ENCODE measurements around the gene MMAB.
"Not testable (repeated sequence)": the region's sequence is repeated elsewhere in the genome, so short reads cannot be mapped to it uniquely, and the experiment has no call there.

MMAB gene

DNA sequence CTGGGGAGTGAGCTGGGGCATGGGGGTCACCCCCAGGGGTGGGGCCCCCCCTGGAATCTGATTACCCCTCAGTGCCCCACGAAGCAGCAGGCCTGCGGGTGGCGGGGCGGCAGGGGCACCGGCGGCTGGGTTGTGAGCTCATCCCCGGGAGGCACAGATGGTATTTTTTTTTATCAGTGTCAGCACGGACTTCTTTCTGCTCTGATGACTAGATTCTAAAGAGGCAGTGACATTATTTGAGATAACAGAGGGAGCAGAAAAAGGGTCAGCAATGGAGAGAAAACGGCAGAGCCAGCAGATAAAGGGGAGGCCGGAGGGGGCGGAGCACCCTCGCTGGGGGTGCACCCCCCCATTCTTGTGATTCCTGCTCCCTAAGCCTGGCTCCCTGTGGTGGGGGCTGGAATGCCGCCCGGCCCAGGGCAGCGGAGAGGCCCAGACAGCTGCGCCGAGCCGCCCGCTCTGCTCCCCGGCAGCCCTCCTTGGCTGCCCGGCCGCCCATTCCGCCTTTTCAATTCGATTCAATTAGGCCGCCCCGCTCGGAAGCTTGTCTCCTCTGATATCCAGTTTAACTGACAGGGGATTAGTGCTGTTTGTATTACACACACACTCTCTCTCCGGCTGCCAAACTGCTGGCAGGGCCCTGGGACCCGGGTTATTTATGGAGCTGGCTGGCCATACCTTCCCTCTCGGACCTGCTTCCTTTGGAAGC, 33.2 kb upstream of the MMAB start:
- Histone ChIP-seq H3K36me3 (ENCODE audit: control insufficient read depth, insufficient read depth, low read length) (no peaks in the 10 kb centered on the region), H3K27me3 (replicated peaks; ENCODE audit: control insufficient read depth, insufficient read depth, low read length) (no peaks in the 10 kb centered on the region), H3K4me3 (replicated peaks; ENCODE audit: low read depth, low read length) (no peak overlapping the region)
- DNase-seq (ENCODE audit: extremely low read depth, insufficient read length): no peak
- TF ChIP-seq, protein P1, sequence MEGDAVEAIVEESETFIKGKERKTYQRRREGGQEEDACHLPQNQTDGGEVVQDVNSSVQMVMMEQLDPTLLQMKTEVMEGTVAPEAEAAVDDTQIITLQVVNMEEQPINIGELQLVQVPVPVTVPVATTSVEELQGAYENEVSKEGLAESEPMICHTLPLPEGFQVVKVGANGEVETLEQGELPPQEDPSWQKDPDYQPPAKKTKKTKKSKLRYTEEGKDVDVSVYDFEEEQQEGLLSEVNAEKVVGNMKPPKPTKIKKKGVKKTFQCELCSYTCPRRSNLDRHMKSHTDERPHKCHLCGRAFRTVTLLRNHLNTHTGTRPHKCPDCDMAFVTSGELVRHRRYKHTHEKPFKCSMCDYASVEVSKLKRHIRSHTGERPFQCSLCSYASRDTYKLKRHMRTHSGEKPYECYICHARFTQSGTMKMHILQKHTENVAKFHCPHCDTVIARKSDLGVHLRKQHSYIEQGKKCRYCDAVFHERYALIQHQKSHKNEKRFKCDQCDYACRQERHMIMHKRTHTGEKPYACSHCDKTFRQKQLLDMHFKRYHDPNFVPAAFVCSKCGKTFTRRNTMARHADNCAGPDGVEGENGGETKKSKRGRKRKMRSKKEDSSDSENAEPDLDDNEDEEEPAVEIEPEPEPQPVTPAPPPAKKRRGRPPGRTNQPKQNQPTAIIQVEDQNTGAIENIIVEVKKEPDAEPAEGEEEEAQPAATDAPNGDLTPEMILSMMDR (IDR thresholded peaks at IDR 0.05; ENCODE audit: insufficient read depth, low read length, poor library complexity, severe bottlenecking): no peak

DNA sequence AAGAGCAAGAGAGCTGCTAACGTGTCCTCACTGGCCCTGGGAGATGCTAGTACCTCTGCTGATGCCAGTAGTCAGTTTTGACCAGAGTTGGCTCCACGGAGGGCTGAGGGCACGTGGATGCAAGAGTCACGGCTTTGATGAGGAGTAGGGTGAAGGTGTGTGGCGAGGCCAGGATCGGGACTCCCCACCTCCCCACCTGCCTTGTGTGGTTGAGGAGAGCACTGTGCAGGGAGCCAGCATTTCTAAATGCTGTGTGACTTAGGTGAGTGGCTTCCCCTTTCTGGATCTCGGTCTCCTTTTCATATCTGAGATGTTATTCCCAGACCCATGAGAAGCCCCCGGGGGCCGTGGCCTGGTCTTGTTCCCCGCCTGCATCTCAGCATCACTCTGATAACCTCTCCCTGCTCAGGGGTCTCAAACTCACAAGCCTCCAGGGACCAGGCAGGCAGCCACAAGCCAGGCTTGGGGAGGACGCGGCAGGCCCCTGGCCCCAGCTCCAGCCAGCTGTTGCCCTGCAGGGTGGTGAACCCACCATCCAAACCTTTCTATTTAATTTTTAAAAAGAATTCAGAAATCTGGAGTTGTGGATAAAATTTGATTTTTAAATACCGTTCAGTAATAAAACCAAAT, 32.4 kb upstream of the MMAB start:
- Histone ChIP-seq H3K36me3 (ENCODE audit: control insufficient read depth, insufficient read depth, low read length) (no peaks in the 10 kb centered on the region), H3K4me3 (replicated peaks; ENCODE audit: low read depth, low read length) (no peak overlapping the region), H3K27me3 (replicated peaks; ENCODE audit: control insufficient read depth, insufficient read depth, low read length) (no peaks in the 10 kb centered on the region)
- TF ChIP-seq, protein P1 (IDR thresholded peaks at IDR 0.05; ENCODE audit: insufficient read depth, low read length, poor library complexity, severe bottlenecking): no peak
- no peak for DNase-seq (ENCODE audit: extremely low read depth, insufficient read length)

DNA sequence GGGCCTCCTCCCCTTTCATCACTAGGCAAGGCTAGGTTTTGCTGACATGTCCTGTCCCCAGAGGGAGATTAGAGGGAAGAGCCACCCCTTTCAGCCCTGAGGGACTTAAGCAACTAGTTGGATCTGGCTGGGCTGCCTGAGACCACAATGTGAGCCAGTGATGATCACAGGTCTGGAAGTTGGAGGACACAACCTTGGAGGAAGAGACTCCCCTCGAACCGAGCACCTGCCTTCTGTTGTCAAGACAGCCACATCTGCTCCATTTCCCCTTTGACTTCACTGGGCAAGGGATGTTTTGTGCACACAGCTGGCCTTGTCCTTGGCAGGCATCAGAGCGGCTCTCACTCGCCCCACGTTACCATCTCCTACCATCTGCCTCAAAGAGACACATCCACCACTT, 31.7 kb upstream of the MMAB start:
- Histone ChIP-seq H3K27me3 (replicated peaks; ENCODE audit: control insufficient read depth, insufficient read depth, low read length) (no peaks in the 10 kb centered on the region), H3K4me3 (replicated peaks; ENCODE audit: low read depth, low read length) (no peak overlapping the region), H3K36me3 (ENCODE audit: control insufficient read depth, insufficient read depth, low read length) (no peaks in the 10 kb centered on the region)
- no peak for DNase-seq (ENCODE audit: extremely low read depth, insufficient read length)
- TF ChIP-seq, protein P1 (IDR thresholded peaks at IDR 0.05; ENCODE audit: insufficient read depth, low read length, poor library complexity, severe bottlenecking): no peak

DNA sequence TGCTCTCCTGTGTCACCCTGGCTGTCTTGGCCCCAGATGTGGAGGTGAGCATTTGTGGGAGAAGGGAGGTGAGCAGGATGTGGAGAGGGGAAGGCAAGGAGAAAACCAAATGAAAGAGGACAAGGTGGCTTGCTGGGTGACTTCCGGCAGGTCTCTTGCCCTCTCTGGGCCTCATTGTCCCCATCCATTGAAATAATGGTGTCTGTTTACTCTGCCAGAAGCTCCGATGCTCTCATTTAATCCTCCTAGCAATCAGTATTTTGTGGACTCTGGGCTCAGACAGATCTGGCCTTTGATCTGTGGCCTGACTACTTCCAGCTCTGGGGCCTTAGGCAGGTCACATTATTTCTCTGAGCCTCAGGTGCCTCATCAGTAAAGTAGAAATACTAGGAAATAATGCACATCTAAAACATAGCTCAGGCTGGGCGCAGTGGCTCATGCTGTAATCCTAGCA, 30.9 kb upstream of the MMAB start:
- no peak for DNase-seq (ENCODE audit: extremely low read depth, insufficient read length)
- TF ChIP-seq, protein P1 (IDR thresholded peaks at IDR 0.05; ENCODE audit: insufficient read depth, low read length, poor library complexity, severe bottlenecking): no peak
- H3K4me3 ChIP-seq (replicated peaks; ENCODE audit: low read depth, low read length): no peak overlapping the region
- H3K27me3 ChIP-seq (replicated peaks; ENCODE audit: control insufficient read depth, insufficient read depth, low read length): no peaks in the 10 kb centered on the region
- H3K36me3 ChIP-seq (ENCODE audit: control insufficient read depth, insufficient read depth, low read length): no peaks in the 10 kb centered on the region

DNA sequence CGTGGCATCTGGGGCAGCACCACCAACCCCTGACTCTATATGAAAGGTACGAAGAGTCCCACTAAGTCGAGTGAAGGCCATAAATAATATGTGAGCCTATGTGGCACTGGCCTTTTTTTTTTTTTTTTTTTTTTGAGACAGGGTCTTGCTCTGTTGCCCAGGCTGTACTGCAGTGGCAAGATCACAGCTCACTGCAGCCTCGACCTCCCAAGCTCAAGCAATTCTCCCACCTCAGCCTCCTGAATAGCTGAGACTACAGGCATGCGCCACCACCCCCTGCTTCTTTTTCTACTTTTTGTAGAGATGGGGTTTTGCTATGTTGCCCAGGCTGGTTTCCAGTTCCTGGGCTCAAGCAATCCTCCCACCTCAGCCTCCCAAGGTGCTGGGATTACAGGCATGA, 28.8 kb upstream of the MMAB start:
- H3K4me3 ChIP-seq (replicated peaks; ENCODE audit: low read depth, low read length); H3K27me3 ChIP-seq (replicated peaks; ENCODE audit: control insufficient read depth, insufficient read depth, low read length); DNase-seq (ENCODE audit: extremely low read depth, insufficient read length); H3K36me3 ChIP-seq (ENCODE audit: control insufficient read depth, insufficient read depth, low read length): not testable (repeated sequence)

DNA sequence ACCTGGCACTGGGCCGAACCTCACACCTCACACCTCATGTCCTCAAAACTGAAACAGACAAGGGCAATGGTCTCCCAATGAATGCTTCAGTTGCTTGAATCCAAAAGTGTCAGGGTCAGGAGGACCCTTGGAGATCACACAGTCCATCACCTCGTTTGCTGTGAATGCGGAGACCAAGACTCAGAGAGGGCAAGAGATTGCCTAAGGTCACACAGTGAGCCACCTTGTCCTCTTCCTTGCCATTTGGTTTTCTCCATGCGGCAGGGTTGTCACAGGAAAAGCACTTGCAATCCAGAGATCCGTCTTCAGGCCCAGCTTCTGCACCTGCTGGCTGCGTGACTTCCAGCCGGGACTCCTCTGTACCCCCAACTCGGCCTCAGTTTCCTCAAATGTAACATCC, 28.3 kb upstream of the MMAB start:
- no peak overlapping the region for H3K4me3 ChIP-seq (replicated peaks; ENCODE audit: low read depth, low read length)
- TF ChIP-seq, protein P1 (IDR thresholded peaks at IDR 0.05; ENCODE audit: insufficient read depth, low read length, poor library complexity, severe bottlenecking): no peak
- no peak for DNase-seq (ENCODE audit: extremely low read depth, insufficient read length)
- H3K27me3 ChIP-seq (replicated peaks; ENCODE audit: control insufficient read depth, insufficient read depth, low read length): no peaks in the 10 kb centered on the region
- H3K36me3 ChIP-seq (ENCODE audit: control insufficient read depth, insufficient read depth, low read length): no peaks in the 10 kb centered on the region; the same call in 1 of the 2 replicates
